Spleen (tissue), 7 donors: Measurements from ENCODE around the gene NPY1R.

Source experiments
- POLR2A ChIP-seq, 3 donors: fragments of 450-650 bp; IDR thresholded peaks; one replicate each; pipeline ENCODE4 v1.5.1; 2017; ENCODE audit warnings: antibody characterized with exemption in 3 of 3, mild to moderate bottlenecking in 1 of 3
- POLR2AphosphoS5 ChIP-seq, 3 donors: sonication (generic); formaldehyde crosslinking; IDR thresholded peaks; one replicate each; pipeline ENCODE4 v1.5.1; 2017; ENCODE audit warnings: antibody characterized with exemption in 3 of 3
- TF ChIP-seq, protein P1 (sequence below), 11 experiments: fragments of 200-600 bp in 7 of 11; fragments of 450-650 bp in 4 of 11; sonication (generic) in 4 of 11; IDR thresholded peaks in 8 of 11; conservative IDR thresholded peaks in 3 of 11; 1 replicate in 7 of 11; 2 replicates in 4 of 11; pipeline versions ENCODE4 v1.4.0 to v1.8.0; 2016 to 2021; ENCODE audit warnings: antibody characterized with exemption in 11 of 11, inconsistent platforms in 4 of 11, mild to moderate bottlenecking in 1 of 11
- donor health status: DM: no; HTN: no; CAD: no; lungs with moderate emphysema.
- donor health status: DM: no; HTN: no; CAD: no.
- donor health status: DM: no; HTN: no; CAD: no.

DNA sequence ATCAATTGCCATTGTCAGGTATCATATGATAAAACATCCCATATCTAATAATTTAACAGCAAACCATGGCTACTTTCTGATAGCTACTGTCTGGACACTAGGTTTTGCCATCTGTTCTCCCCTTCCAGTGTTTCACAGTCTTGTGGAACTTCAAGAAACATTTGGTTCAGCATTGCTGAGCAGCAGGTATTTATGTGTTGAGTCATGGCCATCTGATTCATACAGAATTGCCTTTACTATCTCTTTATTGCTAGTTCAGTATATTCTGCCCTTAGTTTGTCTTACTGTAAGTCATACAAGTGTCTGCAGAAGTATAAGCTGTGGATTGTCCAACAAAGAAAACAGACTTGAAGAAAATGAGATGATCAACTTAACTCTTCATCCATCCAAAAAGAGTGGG lies 18.3 kb upstream of the NPY1R start:
- TF ChIP-seq POLR2AphosphoS5 (IDR thresholded peaks at IDR 0.05) (no peak), POLR2A (IDR thresholded peaks at IDR 0.05) (no peak)
- TF ChIP-seq, protein P1, sequence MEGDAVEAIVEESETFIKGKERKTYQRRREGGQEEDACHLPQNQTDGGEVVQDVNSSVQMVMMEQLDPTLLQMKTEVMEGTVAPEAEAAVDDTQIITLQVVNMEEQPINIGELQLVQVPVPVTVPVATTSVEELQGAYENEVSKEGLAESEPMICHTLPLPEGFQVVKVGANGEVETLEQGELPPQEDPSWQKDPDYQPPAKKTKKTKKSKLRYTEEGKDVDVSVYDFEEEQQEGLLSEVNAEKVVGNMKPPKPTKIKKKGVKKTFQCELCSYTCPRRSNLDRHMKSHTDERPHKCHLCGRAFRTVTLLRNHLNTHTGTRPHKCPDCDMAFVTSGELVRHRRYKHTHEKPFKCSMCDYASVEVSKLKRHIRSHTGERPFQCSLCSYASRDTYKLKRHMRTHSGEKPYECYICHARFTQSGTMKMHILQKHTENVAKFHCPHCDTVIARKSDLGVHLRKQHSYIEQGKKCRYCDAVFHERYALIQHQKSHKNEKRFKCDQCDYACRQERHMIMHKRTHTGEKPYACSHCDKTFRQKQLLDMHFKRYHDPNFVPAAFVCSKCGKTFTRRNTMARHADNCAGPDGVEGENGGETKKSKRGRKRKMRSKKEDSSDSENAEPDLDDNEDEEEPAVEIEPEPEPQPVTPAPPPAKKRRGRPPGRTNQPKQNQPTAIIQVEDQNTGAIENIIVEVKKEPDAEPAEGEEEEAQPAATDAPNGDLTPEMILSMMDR (IDR thresholded peaks at IDR 0.05 in 8 of 11, conservative IDR thresholded peaks at IDR 0.05 in 3 of 11), result no peak
